Mucosa of stomach (tissue), 1 donor: ENCODE measurements around the gene TUBGCP2.
A peak's percentile ranks its signal among the peaks of the same experiment; 100 is the strongest.

Source experiments
- H3K27me3 ChIP-seq: one replicate; pipeline ENCODE4 v1.7.0; 2013; ENCODE audit warnings: mild to moderate bottlenecking, low read length; ENCODE audit not compliant: control insufficient read depth, insufficient read depth
- H3K36me3 ChIP-seq: one replicate; pipeline ENCODE4 v1.7.0; 2013; ENCODE audit warnings: low read length; ENCODE audit not compliant: control insufficient read depth, insufficient read depth
- H3K4me1 ChIP-seq: one replicate; pipeline ENCODE4 v1.7.0; 2013; ENCODE audit warnings: mild to moderate bottlenecking, low read length; ENCODE audit not compliant: control insufficient read depth, insufficient read depth
- H3K4me3 ChIP-seq: one replicate; pipeline ENCODE4 v1.7.0; 2013; ENCODE audit warnings: low read length
- H3K9ac ChIP-seq: one replicate; pipeline ENCODE4 v1.7.0; 2013; ENCODE audit warnings: mild to moderate bottlenecking, low read length, moderate library complexity
- H3K9me3 ChIP-seq: one replicate; pipeline ENCODE4 v1.7.0; 2013; ENCODE audit warnings: mild to moderate bottlenecking, low read length, moderate library complexity; ENCODE audit not compliant: control insufficient read depth
- donor health status: Pancreatic carcinoma.

The TUBGCP2 gene

DNA sequence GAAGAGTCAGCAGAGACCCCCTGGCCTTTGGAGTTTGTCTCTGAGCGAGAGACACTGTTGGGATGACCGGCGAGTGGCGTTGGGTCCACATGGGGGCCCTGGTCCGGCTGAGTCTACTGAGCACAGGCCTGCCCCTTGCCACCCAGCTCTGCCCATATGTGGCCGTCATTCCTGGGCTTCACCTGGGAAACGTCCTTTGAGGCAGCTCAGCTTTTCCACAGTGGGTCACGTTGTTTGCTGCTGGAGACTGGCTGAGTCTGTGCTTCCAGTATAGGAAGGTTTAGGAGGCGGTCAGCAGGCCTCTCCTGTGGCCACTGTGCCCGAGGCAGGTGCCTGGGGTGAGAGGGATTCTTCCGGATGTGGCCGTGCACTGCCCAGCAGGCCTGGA, 49.1 kb downstream of the TUBGCP2 start:
- H3K36me3 ChIP-seq: no peaks in the 10 kb centered on the region
- peaks cover 67% of the 10 kb centered on the region for H3K4me1 ChIP-seq
- H3K9ac ChIP-seq: no peak overlapping the region
- H3K9me3 ChIP-seq: no peaks in the 10 kb centered on the region
- no peaks in the 10 kb centered on the region for H3K27me3 ChIP-seq
- no peak overlapping the region for H3K4me3 ChIP-seq

DNA sequence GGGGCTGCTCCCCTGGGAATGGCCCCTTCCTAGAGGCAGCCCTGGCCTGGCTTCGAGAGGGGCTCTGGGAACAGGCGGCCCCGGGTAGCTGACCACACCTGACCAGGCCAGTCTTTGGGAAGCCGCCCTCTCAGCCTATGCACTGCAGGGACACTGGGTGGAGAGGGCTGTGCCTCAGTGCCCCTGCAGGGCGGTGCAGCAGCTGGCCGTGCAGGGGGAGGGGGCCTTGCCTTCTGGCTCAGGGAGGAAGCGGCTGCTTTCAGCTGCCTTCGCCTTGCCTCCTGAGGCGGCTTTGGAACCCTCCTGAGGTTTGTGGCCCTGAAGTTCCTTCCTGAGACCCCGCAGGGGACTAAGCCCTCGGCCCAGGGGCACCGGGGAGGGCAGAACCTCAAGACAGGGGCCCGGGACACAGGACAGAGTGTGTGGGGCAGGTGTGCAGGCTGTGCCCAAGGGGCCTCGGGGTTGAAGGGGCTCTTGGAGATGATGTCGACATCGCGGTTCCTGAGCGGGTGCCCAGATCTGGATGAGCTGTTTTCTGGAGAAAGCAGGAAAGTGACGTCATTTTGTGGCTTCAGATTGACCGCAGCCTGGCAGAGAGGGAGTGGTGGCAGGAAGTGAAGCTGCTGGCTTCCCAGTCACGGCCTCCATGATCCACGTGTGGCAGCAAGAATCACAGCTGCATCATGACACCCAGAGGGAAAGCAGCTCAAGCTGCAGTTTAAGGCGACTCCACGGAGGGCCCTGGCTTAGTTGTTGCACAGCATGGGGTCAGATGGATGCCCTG, 49.7 kb downstream of the TUBGCP2 start:
- Histone ChIP-seq H3K9ac (peak overlapping the region; percentile 59), H3K27me3 (no peaks in the 10 kb centered on the region), H3K36me3 (no peaks in the 10 kb centered on the region), H3K4me1 (peaks cover 61% of the 10 kb centered on the region), H3K9me3 (no peaks in the 10 kb centered on the region), H3K4me3 (no peak overlapping the region)

DNA sequence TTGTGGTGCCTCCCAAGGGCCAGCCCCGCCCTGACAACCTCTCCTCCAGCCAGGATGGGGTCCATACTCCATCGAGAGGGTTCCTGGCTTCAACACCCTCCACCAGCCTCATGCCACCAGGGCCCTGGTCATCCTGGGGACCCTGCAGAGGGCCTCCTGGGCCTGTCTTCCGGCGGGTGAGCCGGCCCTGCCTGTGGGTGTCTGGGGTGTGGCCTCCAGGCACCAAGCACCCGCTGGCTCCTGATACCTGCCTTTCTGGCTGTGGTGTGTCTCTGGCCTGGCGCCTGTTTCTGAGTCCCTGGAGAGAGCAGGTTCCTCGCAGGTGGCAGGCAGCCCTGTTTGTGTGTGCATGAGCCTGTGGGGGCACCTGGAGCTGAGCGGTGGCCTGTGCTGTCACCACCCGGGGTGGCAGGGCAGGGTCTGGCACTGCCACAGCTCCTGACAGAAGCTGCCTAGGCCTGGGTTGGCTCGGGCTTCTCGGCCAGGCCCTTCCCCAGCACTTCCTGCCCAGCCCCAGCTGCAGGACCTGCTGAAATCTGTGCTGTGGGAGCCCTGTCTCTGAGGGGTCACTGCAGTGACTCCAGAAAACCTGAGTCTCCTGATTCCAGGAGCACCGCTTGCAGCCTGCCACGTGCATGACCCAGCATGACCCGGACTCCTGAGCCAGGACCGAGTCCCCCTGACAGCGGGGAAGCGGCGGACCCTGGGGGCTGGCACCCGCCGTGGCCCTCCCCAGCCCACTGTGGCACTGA, 50.4 kb downstream of the TUBGCP2 start:
- Histone ChIP-seq H3K4me1 (peaks cover 54% of the 10 kb centered on the region), H3K9me3 (no peaks in the 10 kb centered on the region), H3K27me3 (no peaks in the 10 kb centered on the region), H3K36me3 (no peaks in the 10 kb centered on the region), H3K4me3 (no peak overlapping the region), H3K9ac (peak overlapping the region; percentile 59)

DNA sequence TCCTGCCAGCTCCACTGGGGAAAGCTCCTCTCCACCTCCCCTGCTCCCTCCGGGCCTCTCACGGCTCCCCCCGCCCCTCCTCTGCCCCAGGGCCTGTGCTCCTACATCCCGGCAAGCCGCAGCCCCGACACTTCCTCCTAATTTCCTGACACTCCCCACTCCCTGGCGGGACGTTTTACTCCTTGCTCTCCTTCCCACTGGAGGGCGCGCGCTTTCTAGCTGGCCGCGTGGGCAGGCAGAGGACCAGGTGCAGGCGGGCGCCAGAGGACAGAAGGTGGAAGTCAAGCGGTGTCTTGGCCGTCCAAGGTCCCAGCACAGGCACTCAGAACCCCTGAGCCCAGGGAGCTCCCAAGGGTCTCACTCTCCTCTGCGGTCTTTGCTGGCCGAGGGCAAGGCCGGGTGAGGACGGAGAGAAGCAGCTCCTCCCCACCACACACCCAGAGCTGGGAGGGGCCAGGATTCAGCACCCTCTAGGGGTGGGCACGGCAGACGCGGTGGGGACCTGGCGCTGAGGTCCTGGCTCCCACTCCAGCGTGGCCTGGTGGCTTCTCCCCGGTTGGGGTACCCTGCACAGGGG, 51.1 kb downstream of the TUBGCP2 start:
- Histone ChIP-seq H3K9ac (peak overlapping the region; percentile 59), H3K36me3 (no peaks in the 10 kb centered on the region), H3K4me1 (peaks cover 47% of the 10 kb centered on the region), H3K27me3 (no peaks in the 10 kb centered on the region), H3K9me3 (no peaks in the 10 kb centered on the region), H3K4me3 (no peak overlapping the region)

DNA sequence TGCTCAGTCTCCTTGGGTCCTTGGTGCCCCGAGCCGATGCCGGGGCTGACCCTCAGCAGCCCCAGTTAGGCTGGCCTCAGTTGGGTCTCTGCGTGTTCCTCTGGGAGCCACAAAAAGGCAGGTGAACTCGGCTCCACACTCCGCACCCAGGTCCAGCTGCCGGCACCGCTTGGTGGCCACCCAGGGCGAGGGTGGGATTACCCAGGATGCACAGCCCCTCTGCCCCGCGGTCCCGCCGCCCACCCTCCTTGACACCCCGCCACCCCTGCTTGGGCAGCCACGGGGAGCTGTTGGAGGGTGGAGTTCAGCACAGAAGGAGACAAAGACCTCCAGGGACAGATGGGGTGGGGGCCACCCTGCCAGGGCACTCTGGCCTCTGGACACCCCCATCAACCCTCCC, 53.3 kb downstream of the TUBGCP2 start:
- H3K27me3 ChIP-seq: peaks cover 6% of the 10 kb centered on the region
- peaks cover 33% of the 10 kb centered on the region for H3K4me1 ChIP-seq
- no peak overlapping the region for H3K4me3 ChIP-seq
- no peaks in the 10 kb centered on the region for H3K36me3 ChIP-seq
- no peak overlapping the region for H3K9ac ChIP-seq
- H3K9me3 ChIP-seq: no peaks in the 10 kb centered on the region

DNA sequence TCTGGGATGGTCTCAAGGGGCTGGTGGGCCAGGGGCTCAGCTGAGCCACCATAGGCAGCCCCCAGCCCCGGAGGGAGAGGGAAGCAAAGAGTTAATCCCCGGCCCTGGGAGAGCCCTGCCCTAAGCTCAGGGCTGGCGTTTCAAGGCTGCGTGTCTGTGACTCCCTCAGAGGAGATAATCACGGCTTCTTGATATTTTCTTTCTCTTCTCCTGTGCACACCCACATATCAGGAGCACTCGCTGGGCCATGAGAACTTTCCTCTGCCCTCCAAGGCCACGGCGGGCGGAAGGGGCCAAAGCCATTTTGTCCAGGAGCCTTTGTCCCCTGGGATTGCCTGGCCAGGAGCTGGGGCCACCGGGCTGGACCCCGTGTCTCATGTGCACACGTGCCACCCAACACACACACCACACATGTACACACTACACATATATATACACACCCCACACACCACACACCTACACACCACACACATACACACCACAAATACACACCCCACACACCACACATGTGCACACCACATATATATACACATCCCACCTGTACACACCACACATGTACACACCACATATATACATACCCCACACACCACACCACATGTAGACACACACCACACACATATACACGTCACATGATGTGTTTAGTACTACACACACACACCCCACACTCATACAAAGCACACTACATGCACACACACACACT, 54.1 kb downstream of the TUBGCP2 start:
- H3K4me3 ChIP-seq: no peak overlapping the region
- no peak overlapping the region for H3K9ac ChIP-seq
- H3K9me3 ChIP-seq: no peaks in the 10 kb centered on the region
- peaks cover 26% of the 10 kb centered on the region for H3K4me1 ChIP-seq
- H3K36me3 ChIP-seq: no peaks in the 10 kb centered on the region
- H3K27me3 ChIP-seq: peaks cover 13% of the 10 kb centered on the region

DNA sequence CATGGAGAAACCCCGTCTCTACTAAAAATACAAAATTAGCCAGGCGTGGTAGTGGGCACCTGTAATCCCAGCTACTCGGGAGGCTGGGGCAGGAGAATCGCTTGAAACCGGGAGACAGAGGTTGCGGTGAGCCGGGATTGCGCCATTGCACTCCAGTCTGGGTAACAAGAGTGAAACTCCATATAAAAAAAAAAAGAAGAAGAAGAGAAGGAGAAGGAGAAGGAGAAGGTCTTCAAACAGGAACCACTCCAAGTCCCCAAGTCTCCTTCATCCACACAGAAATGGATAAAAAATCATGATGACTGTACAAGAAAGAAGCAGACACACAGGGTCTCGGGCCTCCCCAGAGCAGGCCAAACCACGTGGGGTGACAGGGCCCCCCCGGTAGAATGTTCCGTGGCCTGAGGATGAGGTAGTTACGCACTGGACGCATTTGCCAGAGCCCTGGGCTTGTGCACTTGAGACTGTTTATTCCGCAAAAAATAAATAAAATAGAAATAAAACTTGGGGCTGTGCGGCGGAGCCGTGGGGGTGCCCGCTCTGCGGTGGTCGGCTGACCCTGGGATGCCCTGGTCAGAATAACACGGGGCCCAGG, 55.2 kb downstream of the TUBGCP2 start:
- Histone ChIP-seq H3K4me3 (no peak overlapping the region), H3K27me3 (peaks cover 20% of the 10 kb centered on the region), H3K4me1 (peaks cover 15% of the 10 kb centered on the region), H3K9ac (no peak overlapping the region), H3K36me3 (no peaks in the 10 kb centered on the region), H3K9me3 (no peaks in the 10 kb centered on the region)

DNA sequence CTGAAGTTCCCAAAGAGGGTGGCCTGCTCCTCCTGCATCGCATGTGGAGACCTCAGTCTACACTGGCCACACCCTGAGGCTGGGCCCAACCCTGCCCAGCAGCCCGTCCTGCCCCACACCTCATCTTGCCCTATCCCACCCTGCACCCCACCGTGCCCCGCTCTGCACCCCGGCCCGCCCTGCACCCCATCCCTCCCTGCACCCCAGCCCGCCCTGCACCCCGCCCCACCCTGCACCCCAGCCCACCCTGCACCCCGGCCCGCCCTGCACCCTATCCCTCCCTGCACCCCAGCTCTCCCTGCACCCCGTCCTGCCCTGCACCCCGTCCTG, 56.5 kb downstream of the TUBGCP2 start:
- no peak overlapping the region for H3K9ac ChIP-seq
- peaks cover 2% of the 10 kb centered on the region for H3K4me1 ChIP-seq
- no peak overlapping the region for H3K4me3 ChIP-seq
- H3K9me3 ChIP-seq: no peaks in the 10 kb centered on the region
- H3K36me3 ChIP-seq: no peaks in the 10 kb centered on the region
- peaks cover 30% of the 10 kb centered on the region for H3K27me3 ChIP-seq

DNA sequence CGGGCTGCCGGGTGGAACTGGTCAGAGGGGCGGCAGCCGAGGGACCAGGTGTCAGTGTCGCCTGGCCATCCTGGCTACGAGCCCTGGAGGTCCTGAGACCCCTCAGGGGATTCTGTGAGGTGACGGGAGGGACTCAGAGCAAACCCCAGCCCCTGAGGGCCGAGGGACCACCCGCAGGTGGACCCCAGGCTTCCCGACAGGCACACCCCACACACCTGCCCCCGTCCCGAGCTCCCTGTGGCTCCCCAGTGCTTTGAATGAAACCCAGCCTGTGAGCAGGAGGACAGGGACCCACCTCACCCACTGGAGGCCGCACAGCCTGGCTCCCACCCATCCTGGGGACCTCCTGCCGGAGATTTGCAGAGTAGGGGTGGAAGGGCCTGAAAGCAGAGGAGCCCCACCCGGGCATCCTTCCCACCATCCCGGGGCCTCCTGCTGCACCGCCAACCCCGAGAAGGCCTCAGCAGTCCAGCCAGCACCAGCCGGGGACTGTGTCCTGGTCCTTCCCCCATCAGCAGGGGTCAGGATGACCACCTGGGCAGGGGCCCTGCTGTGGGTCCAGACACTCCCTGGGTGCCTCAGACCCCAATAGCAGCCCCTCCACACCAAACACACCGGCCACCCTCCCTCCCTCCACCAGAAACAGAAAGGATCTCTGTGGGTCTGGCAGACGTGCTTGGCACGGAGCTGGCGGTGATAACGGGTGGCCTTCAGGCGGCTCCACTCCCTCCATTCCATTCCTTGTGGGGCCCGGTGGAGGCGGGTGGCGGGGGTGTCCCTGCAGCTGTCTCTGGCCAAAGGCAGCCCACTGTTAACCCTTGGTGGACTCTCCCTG, 57.1 kb downstream of the TUBGCP2 start:
- Histone ChIP-seq H3K36me3 (no peaks in the 10 kb centered on the region), H3K27me3 (peaks cover 31% of the 10 kb centered on the region), H3K4me1 (no peaks in the 10 kb centered on the region), H3K9me3 (no peaks in the 10 kb centered on the region), H3K4me3 (no peak overlapping the region), H3K9ac (no peak overlapping the region)

DNA sequence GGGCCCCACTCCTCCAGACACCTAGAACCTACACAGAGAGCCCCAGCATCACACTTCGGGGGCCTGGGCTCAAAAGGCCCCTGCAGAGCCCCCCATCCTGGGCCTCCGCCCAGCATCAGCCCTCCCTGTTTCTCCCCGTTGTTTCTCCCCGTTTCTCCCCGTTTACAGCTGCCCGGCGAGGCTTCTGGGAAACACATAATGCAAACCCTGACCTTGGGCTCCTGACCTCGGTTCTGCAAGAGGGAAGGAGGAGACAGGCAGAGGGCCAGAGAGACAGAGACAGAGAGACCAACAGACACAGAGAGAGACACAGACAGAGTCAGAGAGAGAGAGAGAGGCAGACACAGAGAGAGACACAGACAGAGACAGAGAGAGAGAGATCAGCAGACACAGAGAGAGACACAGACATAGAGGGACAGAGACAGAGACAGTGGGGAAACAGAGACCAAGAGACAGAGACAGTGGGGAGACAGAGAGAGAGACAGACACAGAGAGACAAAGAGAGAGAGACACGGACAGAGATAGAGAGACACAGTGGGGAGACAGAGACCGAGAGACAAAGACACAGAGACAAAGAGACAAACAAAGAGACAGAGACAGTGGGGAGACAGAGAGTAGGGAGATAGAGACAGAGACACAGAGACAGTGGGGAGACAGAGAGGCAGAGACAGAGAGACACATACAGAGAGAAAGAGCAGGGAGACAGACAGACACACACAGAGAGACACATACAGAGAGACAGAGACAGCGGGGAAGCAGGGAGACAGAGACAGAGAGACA, 58.5 kb downstream of the TUBGCP2 start:
- H3K4me1 ChIP-seq: peaks cover 8% of the 10 kb centered on the region
- H3K4me3 ChIP-seq: no peak overlapping the region
- no peak overlapping the region for H3K9ac ChIP-seq
- H3K36me3 ChIP-seq: no peaks in the 10 kb centered on the region
- no peaks in the 10 kb centered on the region for H3K9me3 ChIP-seq
- H3K27me3 ChIP-seq: peaks cover 42% of the 10 kb centered on the region
